Esophagus muscularis mucosa (tissue), 4 donors: ENCODE measurements around the gene TRAPPC12. TPM values are rescaled to one million over a fixed set of nuclear protein-coding genes. Genes with fewer than 3 reads are reported as not detected.

Experiments used
- DNase-seq: peaks from one replicate; pipeline ENCODE4 v3.0.0-alpha.2; 2017; ENCODE audit errors: extremely low spot score
- H3K27ac ChIP-seq, 4 donors: fragments of 200-600 bp; sonication (generic); replicated peaks in 1 of 4; 1 replicate in 3 of 4; 2 replicates in 1 of 4; pipeline ENCODE4 v1.5.1; 2016 to 2019; ENCODE audit warnings: mild to moderate bottlenecking in 1 of 4
- H3K27me3 ChIP-seq, 4 donors: fragments of 200-600 bp; sonication (generic); one replicate each; pipeline versions ENCODE4 v1.5.1 to v1.6.0; 2016 to 2019
- H3K36me3 ChIP-seq, 4 donors: fragments of 200-600 bp; sonication (generic); one replicate each; pipeline ENCODE4 v1.5.1; 2016 to 2019
- H3K4me1 ChIP-seq, 4 donors: fragments of 200-600 bp; sonication (generic); one replicate each; pipeline ENCODE4 v1.5.1; 2016 to 2019
- H3K4me3 ChIP-seq, 4 donors: fragments of 200-600 bp; sonication (generic); 1 replicate in 2 of 4; 2 replicates in 2 of 4; pipeline ENCODE4 v1.5.1; 2016 to 2019; ENCODE audit warnings: mild to moderate bottlenecking in 4 of 4, moderate library complexity in 1 of 4
- H3K9me3 ChIP-seq, 4 donors: fragments of 200-600 bp; sonication (generic); 1 replicate in 3 of 4; 2 replicates in 1 of 4; pipeline ENCODE4 v1.5.1; 2016 to 2019
- CTCF ChIP-seq, 3 experiments: fragments of 200-600 bp in 2 of 3; fragments of 450-650 bp in 1 of 3; sonication (generic) in 2 of 3; IDR thresholded peaks; one replicate each; pipeline ENCODE4 v1.5.1; 2017 to 2019; ENCODE audit warnings: antibody characterized with exemption in 3 of 3, mild to moderate bottlenecking in 2 of 3, moderate library complexity in 1 of 3
- EP300 ChIP-seq: sonication (generic); formaldehyde crosslinking; IDR thresholded peaks from one replicate; pipeline ENCODE4 v1.6.1; 2017; ENCODE audit warnings: antibody characterized with exemption
- POLR2A ChIP-seq: fragments of 450-650 bp; IDR thresholded peaks from one replicate; pipeline ENCODE4 v1.6.1; 2017; ENCODE audit warnings: antibody characterized with exemption, moderate library complexity, mild to moderate bottlenecking, low read depth
- POLR2AphosphoS5 ChIP-seq, 2 donors: sonication (generic); formaldehyde crosslinking; IDR thresholded peaks; one replicate each; pipeline ENCODE4 v1.6.1; 2017; ENCODE audit warnings: antibody characterized with exemption in 2 of 2
- WGBS: methylation state at CpG from one replicate; pipeline ENCODE4 v1.1.5; 2018; 5-methylcytosine and 5-hydroxymethylcytosine counted together
- intact Hi-C: fragments of 100-400 bp; cut with DNase I; formaldehyde crosslinking; loops from one replicate; pipeline ENCODE4 v1.15.1; 2023
- total RNA-seq, 4 donors: library from RNA; depleted of rRNA; stranded (reverse); fragments of >200 nt; gene quantifications; one replicate each; pipeline versions ENCODE4 v1.1.0 to v1.2.1, GENCODE V29; 2016

TRAPPC12 gene
- total RNA-seq: 10 to 100 TPM; 65.6 to 89.3 (median 72.6) TPM

GRCh38 chr2:3379647-3380534, at the start of gene TRAPPC12:
TRAPPC12 (plus strand) TSS chr2:3379694; CDS start chr2:3387624, 7,930 bp downstream.
- H3K27ac ChIP-seq: peak within 1 kb of the TSS; percentile 87 to 94 (median 91)
- H3K36me3 ChIP-seq: peaks cover 0 to 21% (median 5%) of the 10 kb centered on the region in 4 donors
- no peaks in the 10 kb centered on the region for H3K9me3 ChIP-seq
- H3K27me3 ChIP-seq: no peaks in the 10 kb centered on the region
- intact Hi-C loops: loop anchor here (5.0 kb wide), 2 partner anchors 82 to 197 kb away; partner anchors contain the start of gene RPS7
- WGBS: 2% methylated on average over 20 of the region's 61 CpGs
- peak within 1 kb of the TSS; percentile 74 to 90 (median 86) for H3K4me3 ChIP-seq
- peak; percentile 60 for TF ChIP-seq POLR2A
- no peak for TF ChIP-seq EP300
- TF ChIP-seq POLR2AphosphoS5 (IDR thresholded peaks at IDR 0.05): peak; percentile 91 to 93
- peak; percentile 34 to 45 (median 44) for TF ChIP-seq CTCF (IDR thresholded peaks at IDR 0.05)
- DNase-seq: peak; percentile 98
- peaks cover 27 to 43% (median 42%) of the 10 kb centered on the region in 4 donors for H3K4me1 ChIP-seq

GRCh38 chr2:3332133-3332532, 47.4 kb upstream of the TRAPPC12 start:
- Histone ChIP-seq H3K36me3 (peaks cover 0 to 29% (median 16%) of the 10 kb centered on the region in 4 donors), H3K27ac (no peak overlapping the region), H3K4me1 (peaks cover 0 to 15% (median 9%) of the 10 kb centered on the region in 4 donors), H3K4me3 (no peak overlapping the region), H3K9me3 (no peaks in the 10 kb centered on the region), H3K27me3 (no peaks in the 10 kb centered on the region)
- DNase-seq: no peak
- TF ChIP-seq EP300 (no peak), POLR2AphosphoS5 (IDR thresholded peaks at IDR 0.05) (no peak), POLR2A (no peak), CTCF (IDR thresholded peaks at IDR 0.05) (no peak)
- intact Hi-C loops: no loop called here
- WGBS: 87% methylated on average over 8 of the region's 8 CpGs

DNA sequence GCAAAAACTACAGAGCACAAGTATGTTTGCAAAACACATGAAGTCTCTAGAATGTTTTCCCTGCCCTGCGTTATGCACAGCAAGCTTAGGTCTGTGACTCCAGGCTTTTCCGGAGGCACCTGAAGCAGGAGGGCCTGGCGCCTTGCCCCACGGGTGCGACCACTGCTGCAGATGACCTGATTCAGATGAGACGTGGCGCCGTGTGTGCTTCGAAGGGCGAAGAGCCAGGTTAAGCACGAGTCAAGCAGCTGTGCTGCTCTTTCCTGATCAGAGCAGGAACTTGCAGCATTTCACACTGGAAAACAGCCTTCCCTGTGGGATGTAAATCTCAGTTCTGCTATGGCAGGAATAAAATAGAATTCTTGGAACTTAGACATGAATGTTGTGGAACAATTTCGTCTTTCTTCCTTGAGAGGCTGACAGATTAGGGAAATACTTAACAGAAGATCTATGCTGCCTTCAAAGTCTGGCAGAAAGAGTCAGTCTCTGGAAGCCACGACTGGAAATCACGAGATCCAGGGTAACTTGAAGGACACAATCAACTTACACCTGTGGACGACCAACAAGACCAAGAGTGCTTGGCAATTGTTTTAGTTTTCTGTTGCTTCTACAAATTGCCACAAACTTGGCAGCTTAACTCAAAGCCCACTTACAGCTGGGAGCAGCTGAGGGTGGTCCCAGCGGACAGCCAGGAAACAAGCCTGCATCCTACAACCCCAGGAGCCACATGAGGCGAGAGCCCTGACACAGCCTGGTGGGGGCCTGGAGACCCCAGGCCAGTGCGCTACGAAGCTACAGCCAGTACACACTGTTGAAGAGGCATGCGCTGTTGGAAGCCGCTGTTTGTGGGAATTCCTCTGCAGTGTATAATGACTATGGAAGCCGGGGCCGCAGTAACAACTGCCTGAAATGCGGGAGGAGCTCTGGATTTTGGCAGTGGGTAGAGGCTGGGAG, 44.8 kb upstream of the TRAPPC12 start:
- H3K4me1 ChIP-seq: peaks cover 0 to 15% (median 9%) of the 10 kb centered on the region in 4 donors
- H3K4me3 ChIP-seq: no peak overlapping the region
- TF ChIP-seq POLR2A: no peak
- no peak for TF ChIP-seq CTCF (IDR thresholded peaks at IDR 0.05)
- no peak for TF ChIP-seq EP300
- no peak for TF ChIP-seq POLR2AphosphoS5 (IDR thresholded peaks at IDR 0.05)
- DNase-seq: no peak
- intact Hi-C loops: no loop called here
- no peaks in the 10 kb centered on the region for H3K9me3 ChIP-seq
- no peaks in the 10 kb centered on the region for H3K27me3 ChIP-seq
- 83% methylated on average over 24 of the region's 24 CpGs for WGBS
- peaks cover 0 to 35% (median 17%) of the 10 kb centered on the region in 4 donors for H3K36me3 ChIP-seq
- peak overlapping the region in 1 of 4 donors; percentile 14 for H3K27ac ChIP-seq

- H3K9me3 ChIP-seq: no peaks in the 10 kb centered on the region
- WGBS: 90% methylated on average over 2 of the region's 2 CpGs
- peaks cover 0 to 27% (median 11%) of the 10 kb centered on the region in 4 donors for H3K36me3 ChIP-seq
- no peak overlapping the region for H3K4me3 ChIP-seq
- no peak for DNase-seq
- peaks cover 0 to 15% (median 9%) of the 10 kb centered on the region in 4 donors for H3K4me1 ChIP-seq
- no peak overlapping the region for H3K27ac ChIP-seq
- H3K27me3 ChIP-seq: no peaks in the 10 kb centered on the region
- intact Hi-C loops: no loop called here
- TF ChIP-seq CTCF (IDR thresholded peaks at IDR 0.05) (no peak), POLR2AphosphoS5 (IDR thresholded peaks at IDR 0.05) (no peak), EP300 (no peak), POLR2A (no peak)
Observed at GRCh38 chr2:3336844-3337243, 42.6 kb upstream of the TRAPPC12 start.
